ENCODE measurements around the gene KIAA1549.
"Not testable (repeated sequence)": the region's sequence is repeated elsewhere in the genome, so short reads cannot be mapped to it uniquely, and the experiment has no call there.

The KIAA1549 gene

GRCh38 chr7:138843632-138844580, 137.3 kb downstream of the KIAA1549 start:
- FAIRE-seq = no peak

GRCh38 chr7:138842111-138842510, 139.1 kb downstream of the KIAA1549 start:
- FAIRE-seq = no peak

- no peak for FAIRE-seq
Measured at GRCh38 chr7:138838166-138838565, 143.0 kb downstream of the KIAA1549 start.

GRCh38 chr7:138837627-138838026, 143.6 kb downstream of the KIAA1549 start:
- FAIRE-seq = no peak

GRCh38 chr7:138835087-138835486, 146.1 kb downstream of the KIAA1549 start:
- FAIRE-seq = no peak

GRCh38 chr7:138834583-138834982, 146.6 kb downstream of the KIAA1549 start:
- no peak for FAIRE-seq

GRCh38 chr7:138833596-138833995, 147.6 kb downstream of the KIAA1549 start:
- no peak for FAIRE-seq

GRCh38 chr7:138832966-138833365, 148.2 kb downstream of the KIAA1549 start:
- no peak for FAIRE-seq

- no peak for FAIRE-seq
Measured at GRCh38 chr7:138829335-138829734, 151.9 kb downstream of the KIAA1549 start.

- FAIRE-seq = no peak
Measured at GRCh38 chr7:138828302-138828701, 152.9 kb downstream of the KIAA1549 start.

- FAIRE-seq = no peak
Measured at GRCh38 chr7:138825049-138825721, 156.0 kb downstream of the KIAA1549 start.

GRCh38 chr7:138822867-138823535, 158.2 kb downstream of the KIAA1549 start:
- no peak for FAIRE-seq

- FAIRE-seq = no peak
Measured at GRCh38 chr7:138821912-138822311, 159.3 kb downstream of the KIAA1549 start.

GRCh38 chr7:138819625-138820024, 161.6 kb downstream of the KIAA1549 start:
- no peak for FAIRE-seq

GRCh38 chr7:138816650-138817049, 164.5 kb downstream of the KIAA1549 start:
- FAIRE-seq = no peak

- FAIRE-seq = no peak
Measured at GRCh38 chr7:138814816-138815332, 166.3 kb downstream of the KIAA1549 start.

- no peak for FAIRE-seq
Measured at GRCh38 chr7:138813945-138814344, 167.2 kb downstream of the KIAA1549 start.

GRCh38 chr7:138811327-138811726, 169.9 kb downstream of the KIAA1549 start:
- not testable (repeated sequence) for FAIRE-seq

GRCh38 chr7:138809346-138809745, 171.8 kb downstream of the KIAA1549 start:
- no peak for FAIRE-seq

GRCh38 chr7:138804618-138805017, 176.6 kb downstream of the KIAA1549 start:
- FAIRE-seq = no peak

- FAIRE-seq = no peak
Measured at GRCh38 chr7:138802706-138803105, 178.5 kb downstream of the KIAA1549 start.

GRCh38 chr7:138801256-138801655, 179.9 kb downstream of the KIAA1549 start:
- FAIRE-seq = no peak

GRCh38 chr7:138799336-138800000, 181.7 kb downstream of the KIAA1549 start:
- no peak for FAIRE-seq

All from A204.1 (cell line).